Hepatocyte (in vitro differentiated cells): ENCODE measurements around the gene MRPL32. TPM values are rescaled to one million over a fixed set of nuclear protein-coding genes. Genes with fewer than 3 reads are reported as not detected.

Experiments used
- DNase-seq: peaks from one replicate; pipeline ENCODE4 v3.0.0-alpha.2; 2016; ENCODE audit warnings: low spot score
- H2AFZ ChIP-seq: fragments of 200-600 bp; sonication (generic); 2 replicates; pipeline ENCODE4 v1.6.0; 2016; ENCODE audit warnings: antibody characterized with exemption, mild to moderate bottlenecking
- H3K27ac ChIP-seq: fragments of 200-600 bp; sonication (generic); 2 replicates; pipeline ENCODE4 v1.5.1; 2016; ENCODE audit warnings: mild to moderate bottlenecking
- H3K27me3 ChIP-seq: fragments of 200-600 bp; sonication (generic); 2 replicates; pipeline ENCODE4 v1.6.1; 2016
- H3K36me3 ChIP-seq: fragments of 200-600 bp; sonication (generic); replicated peaks from 2 replicates; pipeline ENCODE4 v1.5.1; 2016; ENCODE audit warnings: low read depth; ENCODE audit not compliant: insufficient read depth
- H3K4me1 ChIP-seq: fragments of 200-600 bp; sonication (generic); 2 replicates; pipeline ENCODE4 v1.5.1; 2016; ENCODE audit warnings: mild to moderate bottlenecking, moderate library complexity; ENCODE audit not compliant: insufficient read depth
- H3K4me2 ChIP-seq: fragments of 200-600 bp; sonication (generic); 2 replicates; pipeline ENCODE4 v1.6.0; 2016
- H3K4me3 ChIP-seq: fragments of 200-600 bp; sonication (generic); 2 replicates; pipeline ENCODE4 v1.5.1; 2016; ENCODE audit warnings: mild to moderate bottlenecking
- H3K79me2 ChIP-seq: fragments of 200-600 bp; sonication (generic); 2 replicates; pipeline ENCODE4 v1.6.0; 2017; ENCODE audit warnings: mild to moderate bottlenecking
- H3K9me2 ChIP-seq: fragments of 200-600 bp; sonication (generic); replicated peaks from 2 replicates; pipeline ENCODE4 v1.6.0; 2017; ENCODE audit warnings: mild to moderate bottlenecking; ENCODE audit not compliant: insufficient read depth
- H3K9me3 ChIP-seq: fragments of 200-600 bp; sonication (generic); 2 replicates; pipeline ENCODE4 v1.5.1; 2016; ENCODE audit warnings: low read depth, mild to moderate bottlenecking
- H4K20me1 ChIP-seq: fragments of 200-600 bp; sonication (generic); 2 replicates; pipeline ENCODE4 v1.6.0; 2016; ENCODE audit warnings: mild to moderate bottlenecking; ENCODE audit not compliant: insufficient read depth, poor library complexity, severe bottlenecking
- EZH2 ChIP-seq: fragments of 200-600 bp; sonication (generic); IDR thresholded peaks from 2 replicates; pipeline ENCODE4 v1.6.1; 2016; ENCODE audit warnings: antibody characterized with exemption, mild to moderate bottlenecking, borderline replicate concordance
- EZH2phosphoT487 ChIP-seq: fragments of 200-600 bp; sonication (generic); IDR thresholded peaks from one replicate; pipeline ENCODE4 v1.6.1; 2018; ENCODE audit warnings: antibody characterized with exemption, mild to moderate bottlenecking, low read depth, moderate library complexity; ENCODE audit not compliant: unreplicated experiment, severe bottlenecking
- WGBS: methylation state at CpG from one replicate; pipeline ENCODE4 v1.1.6; 2016; ENCODE audit warnings: low lambda C conversion rate; ENCODE audit errors: missing lambda C conversion rate; 5-methylcytosine and 5-hydroxymethylcytosine counted together
- polyA plus RNA-seq: library from polyadenylated mRNA; unstranded; fragments of >200 nt; fragmentation: Nextera tagmentation; extraction: Ambion mirVana; gene quantifications from 2 replicates; pipeline ENCODE4 v1.2.1, GENCODE V29; 2016
- total RNA-seq: library from RNA; depleted of rRNA; stranded (reverse); fragments of >200 nt; gene quantifications from 2 replicates; pipeline ENCODE4 v1.2.3, GENCODE V29; 2014
- TF ChIP-seq, protein P1 (sequence below): fragments of 200-600 bp; sonication (generic); IDR thresholded peaks from 2 replicates; pipeline ENCODE4 v1.5.1; 2016; ENCODE audit warnings: antibody characterized with exemption, mild to moderate bottlenecking; ENCODE audit not compliant: poor library complexity

Gene MRPL32
- total and polyA plus RNA-seq, 2 experiments from 2014 or later, result 59.9 to 67.4 TPM

DNA sequence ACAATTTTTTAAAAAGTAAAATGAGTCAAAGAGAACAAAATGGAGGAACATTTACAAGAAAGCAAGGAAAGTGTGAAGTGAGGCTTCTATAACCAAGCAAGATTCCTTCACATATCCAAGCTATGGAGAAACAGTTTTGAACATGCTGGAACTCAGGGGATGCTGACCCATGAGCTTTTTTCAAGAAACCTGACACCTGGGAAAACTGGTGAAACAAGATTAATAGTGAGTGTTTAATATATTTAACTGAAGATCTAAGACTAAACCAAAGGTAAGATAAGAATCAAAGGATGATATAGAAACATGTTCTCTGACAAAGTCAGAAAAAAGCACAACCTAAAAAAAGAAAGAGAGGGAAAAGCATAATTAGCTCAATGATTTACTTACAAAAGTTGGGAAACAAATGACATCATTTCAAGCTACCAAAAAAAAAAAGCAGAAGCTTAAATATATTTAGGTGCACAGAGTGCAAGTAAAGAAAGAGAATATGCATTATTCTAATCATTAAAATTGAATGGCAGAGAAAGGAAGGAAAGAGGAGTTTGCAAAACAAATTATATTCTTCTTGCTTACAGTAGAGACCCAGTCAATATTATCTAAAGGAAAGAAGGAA, 45.2 kb upstream of the MRPL32 start:
- Histone ChIP-seq H4K20me1 (no peaks in the 10 kb centered on the region), H3K36me3 (no peaks in the 10 kb centered on the region), H3K9me2 (no peaks in the 10 kb centered on the region), H3K27ac (peak overlapping the region; percentile 87), H3K27me3 (no peaks in the 10 kb centered on the region), H2AFZ (peak overlapping the region; percentile 55), H3K79me2 (peaks cover 2% of the 10 kb centered on the region), H3K4me3 (no peak overlapping the region), H3K4me2 (peak overlapping the region; percentile 89), H3K4me1 (peaks cover 11% of the 10 kb centered on the region), H3K9me3 (no peaks in the 10 kb centered on the region)
- TF ChIP-seq, protein P1, sequence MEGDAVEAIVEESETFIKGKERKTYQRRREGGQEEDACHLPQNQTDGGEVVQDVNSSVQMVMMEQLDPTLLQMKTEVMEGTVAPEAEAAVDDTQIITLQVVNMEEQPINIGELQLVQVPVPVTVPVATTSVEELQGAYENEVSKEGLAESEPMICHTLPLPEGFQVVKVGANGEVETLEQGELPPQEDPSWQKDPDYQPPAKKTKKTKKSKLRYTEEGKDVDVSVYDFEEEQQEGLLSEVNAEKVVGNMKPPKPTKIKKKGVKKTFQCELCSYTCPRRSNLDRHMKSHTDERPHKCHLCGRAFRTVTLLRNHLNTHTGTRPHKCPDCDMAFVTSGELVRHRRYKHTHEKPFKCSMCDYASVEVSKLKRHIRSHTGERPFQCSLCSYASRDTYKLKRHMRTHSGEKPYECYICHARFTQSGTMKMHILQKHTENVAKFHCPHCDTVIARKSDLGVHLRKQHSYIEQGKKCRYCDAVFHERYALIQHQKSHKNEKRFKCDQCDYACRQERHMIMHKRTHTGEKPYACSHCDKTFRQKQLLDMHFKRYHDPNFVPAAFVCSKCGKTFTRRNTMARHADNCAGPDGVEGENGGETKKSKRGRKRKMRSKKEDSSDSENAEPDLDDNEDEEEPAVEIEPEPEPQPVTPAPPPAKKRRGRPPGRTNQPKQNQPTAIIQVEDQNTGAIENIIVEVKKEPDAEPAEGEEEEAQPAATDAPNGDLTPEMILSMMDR, result no peak
- TF ChIP-seq EZH2phosphoT487 (no peak), EZH2 (no peak)
- DNase-seq, result no peak

DNA sequence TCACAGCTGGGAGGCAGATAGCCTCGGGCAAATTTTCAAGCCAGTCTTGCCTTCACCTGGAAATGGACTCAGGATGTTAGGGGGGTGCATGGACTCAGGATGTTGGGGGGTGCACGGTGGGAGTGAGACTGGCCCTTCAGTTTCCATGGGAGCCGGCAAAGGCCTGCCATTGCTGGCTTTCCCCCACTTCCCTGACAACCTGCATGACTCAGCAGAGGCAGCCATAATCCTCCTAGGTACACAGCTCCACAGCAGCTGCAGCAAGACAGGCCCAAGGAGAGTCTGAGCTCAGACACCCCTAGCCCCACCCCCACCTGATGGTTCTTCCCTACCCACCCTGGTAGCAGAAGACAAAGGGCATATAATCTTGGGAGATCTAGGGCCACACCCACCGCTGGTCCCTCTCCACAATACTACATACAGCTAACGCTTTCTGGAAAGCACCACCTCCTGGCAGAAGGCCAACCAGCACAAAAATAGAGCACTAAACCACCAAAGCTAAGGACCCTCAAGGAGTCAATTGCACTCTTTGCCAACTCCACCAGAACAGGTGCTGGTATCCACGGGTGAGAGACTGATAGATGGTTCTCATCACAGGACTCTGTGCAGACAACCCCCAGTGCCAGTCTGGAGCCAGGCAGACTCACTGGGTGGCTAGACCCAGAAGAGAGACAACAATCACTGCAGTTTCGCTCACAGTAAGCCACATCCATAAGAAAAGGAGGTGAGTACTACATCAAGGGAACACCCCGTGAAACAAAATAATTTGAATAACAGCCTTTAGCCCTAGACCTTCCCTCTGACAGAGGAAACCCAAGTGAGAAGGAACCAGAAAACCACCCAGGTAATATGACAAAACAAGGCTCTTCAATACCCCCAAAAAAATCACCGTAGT, 38.6 kb upstream of the MRPL32 start:
- no peak for TF ChIP-seq EZH2
- TF ChIP-seq, protein P1, result no peak
- no peak for TF ChIP-seq EZH2phosphoT487
- H4K20me1 ChIP-seq, result no peaks in the 10 kb centered on the region
- H3K9me3 ChIP-seq, result no peaks in the 10 kb centered on the region
- no peak overlapping the region for H3K4me2 ChIP-seq
- WGBS, result 83% methylated on average over 8 of the region's 9 CpGs
- H3K27ac ChIP-seq, result no peak overlapping the region
- H3K4me3 ChIP-seq, result no peak overlapping the region
- no peak for DNase-seq
- no peaks in the 10 kb centered on the region for H3K9me2 ChIP-seq
- no peaks in the 10 kb centered on the region for H3K27me3 ChIP-seq
- H3K79me2 ChIP-seq, result no peaks in the 10 kb centered on the region
- peaks cover 4% of the 10 kb centered on the region for H3K4me1 ChIP-seq
- no peaks in the 10 kb centered on the region for H3K36me3 ChIP-seq
- H2AFZ ChIP-seq, result no peak overlapping the region

DNA sequence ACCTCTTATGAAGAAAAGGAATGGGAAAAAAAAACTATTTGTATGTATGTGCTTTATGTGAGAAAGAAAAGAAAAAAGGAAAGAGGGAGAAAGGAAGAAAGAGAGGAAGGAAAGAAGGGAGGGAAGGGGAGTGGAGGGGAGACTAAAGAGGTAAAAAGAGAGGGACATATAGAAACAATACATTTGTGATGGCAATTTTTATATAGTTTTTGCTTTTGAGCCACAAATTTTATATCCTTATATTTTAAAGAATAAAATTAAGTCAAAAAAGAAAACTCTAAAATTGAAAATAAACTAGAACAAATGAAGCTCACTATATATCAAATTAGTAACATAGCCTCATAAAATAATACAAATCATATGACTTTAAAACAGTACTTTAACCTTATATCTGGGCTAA, 31.3 kb upstream of the MRPL32 start:
- no peaks in the 10 kb centered on the region for H3K27me3 ChIP-seq
- H2AFZ ChIP-seq, result no peak overlapping the region
- H3K4me3 ChIP-seq, result no peak overlapping the region
- no peaks in the 10 kb centered on the region for H3K4me1 ChIP-seq
- H3K9me2 ChIP-seq, result no peaks in the 10 kb centered on the region
- no peaks in the 10 kb centered on the region for H3K36me3 ChIP-seq
- no peak overlapping the region for H3K4me2 ChIP-seq
- TF ChIP-seq EZH2phosphoT487 (no peak), EZH2 (no peak)
- TF ChIP-seq, protein P1, result no peak
- no peak overlapping the region for H3K27ac ChIP-seq
- no peaks in the 10 kb centered on the region for H3K79me2 ChIP-seq
- H4K20me1 ChIP-seq, result no peaks in the 10 kb centered on the region
- DNase-seq, result no peak
- H3K9me3 ChIP-seq, result no peaks in the 10 kb centered on the region
